Tibial nerve (tissue), 4 donors: ENCODE results near the gene PDE8B. TPM values are rescaled to one million over a fixed set of nuclear protein-coding genes. Genes with fewer than 3 reads are reported as not detected.

Experiments used
- DNase-seq, 2 donors: peaks; one replicate each; pipeline ENCODE4 v3.0.0-alpha.2; 2019; ENCODE audit warnings: low spot score in 2 of 2
- H3K27ac ChIP-seq, 4 donors: fragments of 200-600 bp; sonication (generic) in 3 of 4; one replicate each; pipeline ENCODE4 v1.5.1; 2017 to 2019; ENCODE audit warnings: mild to moderate bottlenecking in 1 of 4
- H3K27me3 ChIP-seq, 2 donors: fragments of 200-600 bp; sonication (generic) in 1 of 2; one replicate each; pipeline versions ENCODE4 v1.5.1 to v1.6.0; 2017 to 2019
- H3K36me3 ChIP-seq, 3 donors: fragments of 200-600 bp; sonication (generic); one replicate each; pipeline ENCODE4 v1.5.1; 2018 to 2019
- H3K4me1 ChIP-seq, 4 donors: fragments of 200-600 bp; sonication (generic) in 3 of 4; one replicate each; pipeline ENCODE4 v1.5.1; 2017 to 2019
- H3K4me3 ChIP-seq, 4 donors: fragments of 200-600 bp; sonication (generic) in 3 of 4; one replicate each; pipeline ENCODE4 v1.5.1; 2017 to 2019; ENCODE audit warnings: mild to moderate bottlenecking in 1 of 4, moderate library complexity in 1 of 4
- H3K9me3 ChIP-seq, 4 donors: fragments of 200-600 bp; sonication (generic) in 3 of 4; one replicate each; pipeline ENCODE4 v1.5.1; 2017 to 2019
- CTCF ChIP-seq, 5 experiments: fragments of 200-600 bp in 3 of 5; fragments of 450-650 bp in 2 of 5; sonication (generic) in 3 of 5; IDR thresholded peaks; one replicate each; pipeline ENCODE4 v1.5.1; 2016 to 2019; ENCODE audit warnings: antibody characterized with exemption in 5 of 5, mild to moderate bottlenecking in 3 of 5, moderate library complexity in 2 of 5
- EP300 ChIP-seq, 2 donors: sonication (generic); formaldehyde crosslinking; IDR thresholded peaks; one replicate each; pipeline ENCODE4 v1.6.1; 2017; ENCODE audit warnings: antibody characterized with exemption in 2 of 2, mild to moderate bottlenecking in 1 of 2
- POLR2A ChIP-seq, 2 donors: fragments of 450-650 bp; IDR thresholded peaks; one replicate each; pipeline ENCODE4 v1.6.1; 2017; ENCODE audit warnings: antibody characterized with exemption in 2 of 2, mild to moderate bottlenecking in 2 of 2, moderate library complexity in 2 of 2
- WGBS, 2 donors: methylation state at CpG; one replicate each; pipeline ENCODE4 v1.1.5; 2018; 5-methylcytosine and 5-hydroxymethylcytosine counted together
- total RNA-seq, 4 donors: library from RNA; depleted of rRNA; stranded (reverse); fragments of >200 nt; gene quantifications; one replicate each; pipeline ENCODE4 v1.1.0, GENCODE V29; 2016

Gene PDE8B
- total RNA-seq, 4 donors from 2014 or later: 6.3 to 8.8 (median 7.2) TPM

- H3K27ac ChIP-seq: no peak overlapping the region
- 2 to 14% methylated on average over 7 to 15 of the region's 15 CpGs for WGBS, 2 donors
Measured at GRCh38 chr5:77181173-77181572, 29.3 kb upstream of the PDE8B start.

GRCh38 chr5:77181596-77182304, 28.7 kb upstream of the PDE8B start:
- Histone ChIP-seq H3K4me1 (peaks cover 0 to 23% (median 13%) of the 10 kb centered on the region in 4 donors), H3K36me3 (no peaks in the 10 kb centered on the region), H3K27me3 (peaks cover 0 to 30% of the 10 kb centered on the region in 2 donors), H3K4me3 (no peak overlapping the region), H3K9me3 (no peaks in the 10 kb centered on the region), H3K27ac (no peak overlapping the region)
- TF ChIP-seq EP300 (IDR thresholded peaks at IDR 0.05) (peak in 1 of 2 donors; percentile 72), POLR2A (IDR thresholded peaks at IDR 0.05) (no peak)
- 48 to 57% methylated on average over 15 of the region's 15 CpGs for WGBS, 2 donors
- DNase-seq: peak in 1 of 2 donors; percentile 23

More at GRCh38 chr5:77181173-77181572, 29.3 kb upstream of the PDE8B start:
- Histone ChIP-seq H3K27me3 (peaks cover 0 to 30% of the 10 kb centered on the region in 2 donors), H3K36me3 (no peaks in the 10 kb centered on the region), H3K4me3 (peak overlapping the region in 2 of 4 donors; percentile 32 to 52), H3K4me1 (peaks cover 0 to 23% (median 13%) of the 10 kb centered on the region in 4 donors), H3K9me3 (no peaks in the 10 kb centered on the region)
- no peak for TF ChIP-seq EP300 (IDR thresholded peaks at IDR 0.05)
- TF ChIP-seq POLR2A (IDR thresholded peaks at IDR 0.05): no peak
- no peak for TF ChIP-seq CTCF (IDR thresholded peaks at IDR 0.05)
- DNase-seq: no peak

GRCh38 chr5:77182367-77182766, 28.1 kb upstream of the PDE8B start:
- Histone ChIP-seq H3K36me3 (no peaks in the 10 kb centered on the region), H3K4me1 (peaks cover 0 to 23% (median 13%) of the 10 kb centered on the region in 4 donors), H3K27me3 (peaks cover 0 to 30% of the 10 kb centered on the region in 2 donors), H3K9me3 (no peaks in the 10 kb centered on the region), H3K4me3 (no peak overlapping the region), H3K27ac (no peak overlapping the region)
- 95 to 100% methylated on average over 1 of the region's 1 CpG for WGBS, 2 donors
- TF ChIP-seq POLR2A (IDR thresholded peaks at IDR 0.05) (no peak), CTCF (IDR thresholded peaks at IDR 0.05) (no peak), EP300 (IDR thresholded peaks at IDR 0.05) (no peak)
- no peak for DNase-seq

- Histone ChIP-seq H3K27me3 (peaks cover 0 to under 1% of the 10 kb centered on the region in 2 donors), H3K27ac (no peak overlapping the region), H3K4me1 (peaks cover 0 to 3% (median 0%) of the 10 kb centered on the region in 4 donors), H3K9me3 (no peaks in the 10 kb centered on the region), H3K4me3 (no peak overlapping the region), H3K36me3 (no peaks in the 10 kb centered on the region)
- DNase-seq: no peak
- TF ChIP-seq POLR2A (IDR thresholded peaks at IDR 0.05) (no peak), EP300 (IDR thresholded peaks at IDR 0.05) (no peak), CTCF (IDR thresholded peaks at IDR 0.05) (no peak)
- 91 to 97% methylated on average over 2 of the region's 2 CpGs for WGBS, 2 donors
Measured at GRCh38 chr5:77186652-77187370, 23.7 kb upstream of the PDE8B start.

- TF ChIP-seq CTCF (IDR thresholded peaks at IDR 0.05) (no peak), EP300 (IDR thresholded peaks at IDR 0.05) (no peak), POLR2A (IDR thresholded peaks at IDR 0.05) (no peak)
- Histone ChIP-seq H3K4me1 (no peaks in the 10 kb centered on the region), H3K27me3 (no peaks in the 10 kb centered on the region), H3K27ac (no peak overlapping the region), H3K4me3 (no peak overlapping the region), H3K9me3 (no peaks in the 10 kb centered on the region), H3K36me3 (no peaks in the 10 kb centered on the region)
- WGBS, 2 donors: 72 to 79% methylated on average over 2 of the region's 2 CpGs
- DNase-seq: no peak
Measured at GRCh38 chr5:77189421-77189820, 21.1 kb upstream of the PDE8B start.
